Hematopoietic multipotent progenitor cell (in vitro differentiated cells): ENCODE measurements around the gene NIM1K. TPM values are rescaled to one million over a fixed set of nuclear protein-coding genes. Genes with fewer than 3 reads are reported as not detected.
"Not testable (repeated sequence)": the region's sequence is repeated elsewhere in the genome, so short reads cannot be mapped to it uniquely, and the experiment has no call there.

ENCODE experiments used
- DNase-seq, 3 donors: peaks; one replicate each; pipeline ENCODE4 v3.0.0-alpha.2; 2011 to 2015; ENCODE audit warnings: low read depth in 2 of 3, low spot score in 2 of 3
- small RNA-seq: library from RNA; depleted of rRNA; stranded (forward); fragments of <200 nt; gene quantifications from one replicate; pipeline ENCODE3, GENCODE V24; 2012
- total RNA-seq: library from RNA; depleted of rRNA; stranded (reverse); fragments of >200 nt; gene quantifications from one replicate; pipeline ENCODE4 v1.2.3, GENCODE V29; 2012

NIM1K gene
- total RNA-seq, 1 donor: 0.27 TPM

DNA sequence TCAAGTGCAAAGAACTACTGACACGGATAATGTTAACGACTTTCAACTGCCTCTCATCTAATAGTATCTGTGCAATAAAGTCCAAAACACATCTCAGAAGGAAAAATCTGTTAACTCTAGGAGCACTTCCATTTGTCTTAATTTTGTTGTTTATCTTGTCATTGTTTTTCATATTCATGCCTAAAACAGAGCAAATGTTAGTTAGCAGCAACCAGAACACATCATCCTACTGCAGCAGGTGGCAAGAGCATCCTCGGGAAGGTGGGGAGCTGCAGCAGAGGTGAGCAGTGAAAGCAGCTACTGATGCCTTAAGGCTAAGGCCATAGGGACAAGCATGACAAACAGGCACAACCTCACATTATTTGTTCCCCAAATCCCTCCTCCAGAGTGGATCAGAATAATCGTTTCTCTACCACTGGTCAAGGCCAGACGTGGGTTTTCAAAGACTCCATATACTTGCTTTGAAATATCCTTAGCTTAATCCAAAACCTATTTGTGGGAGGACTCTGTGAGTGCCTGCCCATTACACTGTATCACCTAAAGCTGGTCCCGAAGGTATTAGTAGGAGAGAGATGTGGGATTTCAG lies 120.1 kb downstream of the NIM1K start:
- no peak for DNase-seq

DNA sequence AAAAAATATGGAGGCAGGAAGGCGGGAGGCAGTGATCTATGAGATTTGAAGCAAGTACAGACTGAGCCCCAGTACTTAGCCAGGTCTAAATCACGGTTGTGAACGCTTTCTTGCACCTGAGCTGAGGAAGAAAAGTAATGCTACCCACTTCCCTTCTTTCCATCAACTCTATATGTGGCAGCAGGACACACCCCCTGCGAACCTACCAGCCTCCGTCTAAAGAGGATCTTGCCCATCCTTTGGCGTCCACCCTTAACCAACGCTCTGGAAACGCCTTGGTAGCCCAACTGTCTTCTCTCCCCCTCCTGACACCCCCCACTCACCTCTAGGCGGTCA lies 120.6 kb downstream of the NIM1K start:
- DNase-seq: no peak

DNA sequence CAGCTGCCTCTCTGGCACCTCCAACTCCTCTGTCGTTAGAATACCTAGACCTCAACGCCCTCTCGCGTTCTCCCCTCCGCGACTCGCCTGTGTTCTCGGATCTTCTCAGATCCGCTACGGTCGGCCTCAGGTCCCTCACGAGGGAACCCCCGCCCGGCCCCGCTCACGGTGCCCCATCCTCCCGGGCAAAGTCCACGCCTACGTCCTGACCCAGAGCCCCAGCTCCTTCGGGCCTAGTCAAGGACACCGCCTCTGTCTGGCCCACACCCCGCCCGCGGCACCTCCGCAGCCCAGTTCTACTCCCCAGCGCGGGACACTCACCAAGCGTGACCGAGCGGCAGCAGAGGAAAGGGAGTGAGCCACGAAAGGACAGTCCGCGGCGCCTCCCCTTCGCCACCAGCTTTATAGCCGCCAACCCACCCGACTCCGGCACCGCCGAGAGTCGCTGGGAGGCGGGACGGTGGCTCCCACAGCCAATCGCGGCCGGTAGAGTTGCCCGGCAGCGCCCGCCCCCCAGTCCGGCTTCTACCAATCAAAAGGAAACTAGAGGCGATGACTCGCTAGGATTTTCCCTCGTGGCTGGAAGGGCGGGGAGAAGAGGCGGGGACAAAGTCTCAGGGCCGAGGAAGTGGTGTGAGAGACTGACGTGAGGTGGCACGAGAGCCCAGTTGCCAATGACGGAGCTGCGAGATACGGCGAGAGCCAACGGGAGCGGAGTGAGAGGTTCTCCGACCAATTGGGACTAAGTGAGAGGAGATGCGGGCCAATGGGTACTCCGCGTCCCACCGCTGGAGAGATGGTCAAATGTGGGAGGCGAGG lies 121.2 kb downstream of the NIM1K start, which contains the start of gene HMGCS1:
HMGCS1 (minus strand) TSS at position 378 of the 819 bp plus-strand sequence. CDS start 14,447 bp downstream, outside the sequence.
- peak; percentile 89 to 100 (median 99) for DNase-seq

DNA sequence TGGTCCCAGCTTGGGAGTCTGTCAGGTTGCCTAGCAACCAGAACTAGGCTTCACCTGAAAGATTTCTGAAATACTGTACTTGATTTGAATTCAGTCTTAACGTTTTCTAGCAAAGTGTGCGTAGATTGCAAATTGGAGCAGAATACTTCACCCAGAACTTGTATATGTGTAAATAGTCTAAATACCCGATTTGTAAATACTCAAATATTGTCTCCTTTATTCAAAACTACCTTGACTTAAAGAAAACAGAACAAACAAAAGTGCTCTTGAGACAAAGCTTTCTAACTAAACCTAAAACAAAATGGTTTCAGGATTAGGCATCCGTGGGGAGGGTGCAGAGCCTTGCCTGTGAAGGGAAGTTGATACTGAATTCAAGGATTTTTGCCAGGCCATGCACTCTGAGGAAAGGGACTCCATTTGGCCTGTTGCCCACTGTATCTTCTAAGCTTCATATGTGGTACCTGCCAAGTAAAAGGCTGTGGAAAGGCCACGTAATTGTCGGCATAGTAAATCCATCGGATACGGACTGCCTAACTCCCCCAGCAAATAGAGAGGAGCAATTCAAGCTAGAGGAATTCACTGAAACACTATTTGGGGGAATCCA lies 121.9 kb downstream of the NIM1K start:
- DNase-seq: peak in 1 of 3 donors; percentile 6

DNA sequence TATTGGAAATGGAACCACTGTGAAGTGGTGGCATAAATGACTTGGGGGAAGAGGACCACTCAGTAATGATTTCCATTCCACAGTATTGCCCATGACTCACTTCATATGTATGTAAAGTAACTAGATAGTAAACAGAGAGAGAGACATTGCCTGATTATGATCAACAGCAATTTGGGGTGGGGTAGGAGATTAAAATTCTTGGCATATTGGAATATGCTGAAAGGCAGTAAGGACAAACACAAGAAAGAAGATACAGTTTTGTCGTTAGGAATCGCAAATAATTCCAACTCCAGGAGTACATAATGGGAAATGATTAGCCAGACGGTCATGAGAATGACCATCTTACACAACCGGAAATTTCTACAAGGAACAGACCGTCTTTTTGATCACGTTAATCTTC lies 122.7 kb downstream of the NIM1K start:
- no peak for DNase-seq

DNA sequence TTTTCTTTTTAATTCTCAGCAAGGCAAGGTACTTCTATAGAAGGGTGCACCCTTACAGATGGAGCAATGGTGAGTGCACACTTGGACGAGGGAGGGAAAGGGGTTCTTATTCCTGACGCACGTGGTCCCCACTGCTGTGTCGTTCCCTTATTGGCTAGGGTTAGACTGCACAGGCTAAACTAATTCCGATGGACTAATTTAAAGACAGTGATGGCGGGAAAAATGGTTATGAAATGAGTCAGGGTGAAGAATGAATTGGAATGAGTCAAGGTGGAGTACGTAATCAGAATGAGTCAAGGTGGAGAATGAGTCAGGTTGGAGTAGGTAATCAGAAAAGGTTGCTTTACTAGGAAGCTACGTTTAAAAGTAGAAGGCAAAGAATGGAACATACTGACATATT lies 123.2 kb downstream of the NIM1K start:
- DNase-seq: no peak

GRCh38 chr5:43315682-43316081 lies 123.7 kb downstream of the NIM1K start:
- DNase-seq: no peak

DNA sequence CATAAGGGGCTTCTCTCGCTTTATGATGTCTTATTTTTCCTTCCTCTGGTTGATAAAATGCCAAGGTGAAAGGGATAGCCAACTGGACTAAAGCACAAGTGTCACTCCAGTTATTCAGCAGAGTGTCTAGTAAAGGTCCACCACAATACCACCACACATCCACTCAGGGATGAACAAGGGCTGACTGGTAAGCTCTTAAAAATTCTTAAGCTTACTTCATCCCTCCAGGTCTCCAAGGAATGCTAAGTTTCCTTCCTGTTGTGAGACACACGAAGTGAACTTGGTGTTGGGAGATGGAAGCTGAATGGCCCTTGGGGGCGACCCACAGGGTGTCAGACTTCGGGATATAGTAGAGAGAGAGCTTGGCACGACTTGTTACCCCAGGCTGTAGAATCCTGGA lies 124.4 kb downstream of the NIM1K start:
- no peak for DNase-seq

DNA sequence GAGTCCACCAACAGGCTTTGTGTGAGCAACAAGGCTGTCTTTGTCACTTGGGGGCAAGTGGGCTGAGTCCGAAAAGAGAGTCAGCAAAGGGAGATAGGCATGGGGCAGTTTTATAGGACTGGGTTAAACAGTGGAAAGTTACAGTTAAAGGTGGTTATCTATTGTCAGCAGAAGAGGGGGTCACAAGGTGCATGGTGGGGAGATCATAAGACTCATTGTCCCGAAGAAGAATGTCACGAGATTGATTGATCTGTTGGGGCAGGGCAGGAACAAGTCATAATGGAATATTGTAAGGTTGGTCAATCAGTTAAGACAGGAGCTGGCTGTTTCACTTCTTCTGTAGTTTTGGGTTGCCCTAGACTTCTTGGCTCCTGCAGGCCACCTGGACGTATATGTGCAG lies 128.8 kb downstream of the NIM1K start:
- DNase-seq: no peak

- DNase-seq: not testable (repeated sequence)
These were observed 131.5 kb downstream of the NIM1K start for GRCh38 chr5:43323488-43323887.

DNA sequence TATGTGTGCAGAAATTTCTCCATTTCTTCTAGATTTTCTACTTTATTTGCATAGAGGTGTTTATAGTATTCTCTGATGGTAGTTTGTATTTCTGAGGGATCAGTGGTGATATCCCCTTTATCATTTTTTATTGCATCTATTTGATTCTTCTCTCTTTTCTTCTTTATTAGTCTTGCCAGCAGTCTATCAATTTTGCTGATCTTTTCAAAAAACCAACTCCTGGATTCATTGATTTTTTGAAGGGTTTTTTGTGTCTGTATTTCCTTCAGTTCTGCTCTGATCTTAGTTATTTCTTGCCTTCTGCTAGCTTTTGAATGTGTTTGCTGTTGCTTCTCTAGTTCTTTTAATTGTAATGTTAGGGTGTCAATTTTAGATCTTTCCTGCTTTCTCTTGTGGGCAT lies 133.6 kb downstream of the NIM1K start:
- not testable (repeated sequence) for DNase-seq

Small RNA genes lying within 50 kb of the gene (small RNA-seq; reads per million reads assigned to genes)
- not detected for gene AC106800.4

Other genes with a start within 250 kb of the NIM1K start
- gene ANXA2R, start 151.9 kb upstream of the NIM1K start, total RNA-seq: 9.4 TPM
- gene ZNF131, start 71.3 kb upstream of the NIM1K start, total RNA-seq: 38.8 TPM
- gene HMGCS1, start 121.2 kb downstream of the NIM1K start, total RNA-seq: 25.3 TPM
- gene CCL28, start 220.2 kb downstream of the NIM1K start, total RNA-seq: 8.9 TPM